Right lobe of liver (tissue), 6 donors: ENCODE measurements around the gene B3GALT6. TPM values are rescaled to one million over a fixed set of nuclear protein-coding genes. Genes with fewer than 3 reads are reported as not detected.

Experiments
- ATAC-seq, 4 donors: fragments of 200-7000 bp; cut with Tn5 transposase; one replicate each; pipeline ENCODE4 v1.9.1; 2020; ENCODE audit warnings: mild to moderate bottlenecking in 4 of 4, moderate library complexity in 4 of 4
- DNase-seq, 3 donors: peaks; one replicate each; pipeline ENCODE4 v3.0.0-alpha.2; 2020
- H3K27ac ChIP-seq, 3 donors: fragments of 200-600 bp; one replicate each; pipeline ENCODE4 v1.8.0; 2022
- H3K27me3 ChIP-seq, 2 donors: fragments of 200-600 bp; one replicate each; pipeline ENCODE4 v1.8.0; 2022
- H3K36me3 ChIP-seq, 4 donors: fragments of 200-600 bp; sonication (generic) in 1 of 4; one replicate each; pipeline versions ENCODE4 v1.5.1 to v1.8.0; 2017 to 2022; ENCODE audit warnings: control low read depth in 1 of 4
- H3K4me1 ChIP-seq, 4 donors: fragments of 200-600 bp; sonication (generic) in 1 of 4; one replicate each; pipeline versions ENCODE4 v1.5.1 to v1.8.0; 2017 to 2022; ENCODE audit warnings: control low read depth in 1 of 4
- H3K4me3 ChIP-seq, 3 donors: fragments of 200-600 bp; one replicate each; pipeline ENCODE4 v1.8.0; 2022
- H3K9me3 ChIP-seq, 4 donors: fragments of 200-600 bp; sonication (generic) in 1 of 4; one replicate each; pipeline versions ENCODE4 v1.5.1 to v1.8.0; 2017 to 2022; ENCODE audit warnings: control low read depth in 1 of 4
- POLR2A ChIP-seq: fragments of 450-650 bp; IDR thresholded peaks from one replicate; pipeline ENCODE4 v1.6.1; 2017; ENCODE audit warnings: antibody characterized with exemption, mild to moderate bottlenecking
- WGBS: methylation state at CpG from one replicate; pipeline ENCODE4 v1.1.6; 2018; ENCODE audit warnings: low coverage, low lambda C conversion rate; ENCODE audit not compliant: insufficient coverage; ENCODE audit errors: missing lambda C conversion rate; 5-methylcytosine and 5-hydroxymethylcytosine counted together
- intact Hi-C, 2 donors: fragments of 100-400 bp; cut with DNase I; formaldehyde crosslinking; loops; one replicate each; pipeline versions ENCODE4 v1.11.2 to v1.14.1; 2022
- total RNA-seq, 6 experiments: library from RNA; depleted of rRNA in 2 of 6; stranded (reverse); fragments of >200 nt in 2 of 6; fragmentation: NEBNext Ultra II Directional in 3 of 6; extraction: Animal tissue kit (Norgen Biotek cat#: 25700) in 3 of 6; gene quantifications; one replicate each; pipeline versions ENCODE4 v1.1.0 to v1.2.4, GENCODE V29; 2016 to 2023
- TF ChIP-seq, protein P1 (sequence below), 4 donors: fragments of 200-600 bp in 3 of 4; fragments of 450-650 bp in 1 of 4; IDR thresholded peaks; one replicate each; pipeline versions ENCODE4 v1.5.1 to v1.8.0; 2016 to 2022; ENCODE audit warnings: antibody characterized with exemption in 4 of 4, mild to moderate bottlenecking in 2 of 4
- donor health status: DM: no; HTN: yes; CAD: no.
- donor health status: DM: no; HTN: no; CAD: no.
- donor health status: DM: no; HTN: no; CAD: no.
- donor health status: DM: no; HTN: yes; CAD: no.
- donor health status: DM: no; HTN: yes; CAD: no.

B3GALT6 gene
- total RNA-seq, 6 experiments from 2014 or later: 6.3 to 14.3 (median 7.8) TPM

DNA sequence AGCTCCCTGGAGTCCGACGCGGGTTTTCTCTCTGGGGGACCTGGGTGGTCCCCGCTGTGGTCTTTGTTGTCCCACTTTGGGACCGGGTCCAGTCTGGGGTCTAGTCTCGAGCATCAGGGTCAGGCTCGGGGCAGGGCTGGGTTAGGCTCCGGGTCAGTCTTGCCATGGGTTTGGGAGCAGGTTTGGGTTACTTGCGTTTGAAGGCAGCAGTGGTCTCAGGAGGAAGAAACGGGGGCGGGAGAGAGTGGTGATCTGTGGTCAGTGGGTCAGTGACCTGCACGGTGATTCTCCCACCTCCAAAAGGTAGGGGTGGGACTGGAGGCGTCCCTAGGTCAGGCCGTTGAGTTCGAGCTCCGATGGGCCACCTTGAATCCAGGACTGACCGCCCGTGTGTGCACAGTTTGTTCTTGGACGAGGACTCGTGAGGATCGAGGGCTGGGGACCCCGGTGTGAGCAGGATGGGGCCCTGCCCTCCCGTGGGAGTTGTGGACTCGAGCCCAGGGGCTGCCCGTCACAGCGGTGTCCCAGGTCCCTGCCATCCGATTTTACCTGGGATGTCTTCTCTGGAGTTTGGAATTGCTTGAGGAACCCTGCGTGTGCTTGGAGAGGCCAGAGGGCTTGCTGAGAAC is 2.3 kb downstream of the B3GALT6 start:
- 90% methylated on average over 2 of the region's 28 CpGs for WGBS

GRCh38 chr1:1235016-1235744 is 3.1 kb downstream of the B3GALT6 start:
- H3K27me3 ChIP-seq: no peaks in the 10 kb centered on the region
- intact Hi-C loops: no loop called here
- ATAC-seq (no peak), DNase-seq (no peak)
- H3K4me3 ChIP-seq: no peak overlapping the region
- no peak overlapping the region for H3K27ac ChIP-seq
- TF ChIP-seq POLR2A: no peak
- TF ChIP-seq, protein P1, sequence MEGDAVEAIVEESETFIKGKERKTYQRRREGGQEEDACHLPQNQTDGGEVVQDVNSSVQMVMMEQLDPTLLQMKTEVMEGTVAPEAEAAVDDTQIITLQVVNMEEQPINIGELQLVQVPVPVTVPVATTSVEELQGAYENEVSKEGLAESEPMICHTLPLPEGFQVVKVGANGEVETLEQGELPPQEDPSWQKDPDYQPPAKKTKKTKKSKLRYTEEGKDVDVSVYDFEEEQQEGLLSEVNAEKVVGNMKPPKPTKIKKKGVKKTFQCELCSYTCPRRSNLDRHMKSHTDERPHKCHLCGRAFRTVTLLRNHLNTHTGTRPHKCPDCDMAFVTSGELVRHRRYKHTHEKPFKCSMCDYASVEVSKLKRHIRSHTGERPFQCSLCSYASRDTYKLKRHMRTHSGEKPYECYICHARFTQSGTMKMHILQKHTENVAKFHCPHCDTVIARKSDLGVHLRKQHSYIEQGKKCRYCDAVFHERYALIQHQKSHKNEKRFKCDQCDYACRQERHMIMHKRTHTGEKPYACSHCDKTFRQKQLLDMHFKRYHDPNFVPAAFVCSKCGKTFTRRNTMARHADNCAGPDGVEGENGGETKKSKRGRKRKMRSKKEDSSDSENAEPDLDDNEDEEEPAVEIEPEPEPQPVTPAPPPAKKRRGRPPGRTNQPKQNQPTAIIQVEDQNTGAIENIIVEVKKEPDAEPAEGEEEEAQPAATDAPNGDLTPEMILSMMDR (IDR thresholded peaks at IDR 0.05): no peak
- WGBS: 63% methylated on average over 3 of the region's 27 CpGs
- no peaks in the 10 kb centered on the region for H3K36me3 ChIP-seq
- H3K4me1 ChIP-seq: peaks cover 0 to 42% (median 3%) of the 10 kb centered on the region in 4 donors
- no peaks in the 10 kb centered on the region for H3K9me3 ChIP-seq

More for the DNA sequence above, 2.3 kb downstream of the B3GALT6 start:
- ATAC-seq (no peak), DNase-seq (no peak)
- Histone ChIP-seq H3K9me3 (no peaks in the 10 kb centered on the region), H3K27ac (no peak overlapping the region), H3K4me3 (no peak overlapping the region), H3K4me1 (peaks cover 0 to 39% (median 7%) of the 10 kb centered on the region in 4 donors), H3K36me3 (no peaks in the 10 kb centered on the region), H3K27me3 (no peaks in the 10 kb centered on the region)
- TF ChIP-seq, protein P1 (IDR thresholded peaks at IDR 0.05): no peak
- TF ChIP-seq POLR2A: no peak
- intact Hi-C loops: no loop called here

DNA sequence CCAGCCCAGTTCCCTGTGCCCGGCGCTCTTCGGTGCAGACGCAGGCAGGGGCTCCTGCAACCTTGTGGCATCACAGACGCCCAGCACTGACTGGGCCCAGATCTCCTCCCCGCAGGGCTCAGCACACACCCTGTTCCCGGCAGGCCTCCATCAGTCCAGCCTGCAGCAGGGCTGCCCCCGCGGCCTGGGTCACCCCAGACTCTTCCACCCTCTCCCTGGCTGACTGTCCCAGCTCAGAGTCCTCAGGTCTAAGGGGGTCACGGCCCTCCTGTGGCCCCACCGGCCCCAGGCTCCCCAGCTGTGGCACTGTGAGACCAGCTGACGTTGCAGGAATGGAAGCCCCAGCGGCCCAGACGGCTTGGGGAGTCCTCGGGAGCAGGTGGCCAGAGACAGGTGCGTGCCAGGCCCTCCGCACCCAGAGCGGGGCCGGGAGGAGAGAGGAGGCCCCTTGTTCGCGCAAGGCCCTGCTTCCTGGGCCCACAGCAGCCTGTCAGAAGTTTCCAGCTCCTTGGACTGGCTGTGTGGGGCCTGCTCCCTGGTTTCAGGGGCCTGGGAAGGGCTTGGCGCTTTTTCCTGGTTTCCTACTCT is 4.2 kb downstream of the B3GALT6 start:
- Histone ChIP-seq H3K4me3 (no peak overlapping the region), H3K4me1 (peaks cover 0 to 34% (median 0%) of the 10 kb centered on the region in 4 donors), H3K27me3 (no peaks in the 10 kb centered on the region), H3K36me3 (no peaks in the 10 kb centered on the region), H3K9me3 (no peaks in the 10 kb centered on the region), H3K27ac (no peak overlapping the region)
- intact Hi-C loops: no loop called here
- DNase-seq (no peak), ATAC-seq (no peak)
- TF ChIP-seq, protein P1 (IDR thresholded peaks at IDR 0.05): no peak
- no peak for TF ChIP-seq POLR2A
- 80% methylated on average over 1 of the region's 22 CpGs for WGBS

GRCh38 chr1:1236945-1237873 is 5.2 kb downstream of the B3GALT6 start:
- Histone ChIP-seq H3K27me3 (no peaks in the 10 kb centered on the region), H3K4me3 (no peak overlapping the region), H3K36me3 (no peaks in the 10 kb centered on the region), H3K9me3 (no peaks in the 10 kb centered on the region), H3K27ac (no peak overlapping the region), H3K4me1 (peaks cover 0 to 34% (median 0%) of the 10 kb centered on the region in 4 donors)
- intact Hi-C loops: no loop called here
- 40% methylated on average over 1 of the region's 34 CpGs for WGBS
- DNase-seq (no peak), ATAC-seq (peak in 3 of 4 donors; percentile 23 to 64 (median 31))
- TF ChIP-seq POLR2A: no peak
- TF ChIP-seq, protein P1 (IDR thresholded peaks at IDR 0.05): no peak
